HFFc6 (cell line): ENCODE measurements around the gene FAM20C. TPM values are rescaled to one million over a fixed set of nuclear protein-coding genes. Genes with fewer than 3 reads are reported as not detected.

Source experiments
- DNase-seq: peaks from one replicate; pipeline ENCODE4 v3.0.0-alpha.2; 2018
- H3K27ac Mint-ChIP-seq: 2 replicates; pipeline ENCODE4 v1.8.0; 2020; ENCODE audit warnings: mild to moderate bottlenecking, mixed read lengths
- H3K27me3 Mint-ChIP-seq: 2 replicates; pipeline ENCODE4 v1.8.0; 2021; ENCODE audit warnings: mild to moderate bottlenecking, moderate library complexity, mixed read lengths; ENCODE audit not compliant: insufficient read depth
- H3K36me3 Mint-ChIP-seq: 2 replicates; pipeline ENCODE4 v1.8.0; 2021; ENCODE audit warnings: low read depth, mixed read lengths
- H3K4me1 Mint-ChIP-seq: 2 replicates; pipeline ENCODE4 v1.8.0; 2020; ENCODE audit warnings: low read depth, mixed read lengths
- H3K4me3 Mint-ChIP-seq: 2 replicates; pipeline ENCODE4 v1.8.0; 2020; ENCODE audit warnings: mild to moderate bottlenecking, moderate library complexity, mixed read lengths
- H3K9me3 Mint-ChIP-seq: 2 replicates; pipeline ENCODE4 v1.8.0; 2020; ENCODE audit warnings: mild to moderate bottlenecking, mixed read lengths
- total RNA-seq, 6 experiments: library from RNA; stranded (reverse); fragmentation: NEBNext Ultra II Directional; extraction: Animal tissue kit (Norgen Biotek cat#: 25700); gene quantifications; 2 replicates in 1 of 6; 3 replicates in 5 of 6; pipeline ENCODE4 v1.2.3, GENCODE V29; 2021
- TF ChIP-seq, protein P1 (sequence below): fragments of 200-600 bp; sonication (generic); IDR thresholded peaks from 2 replicates; pipeline ENCODE4 v1.5.0; 2021; ENCODE audit warnings: antibody characterized with exemption, mild to moderate bottlenecking

FAM20C gene
- total RNA-seq, 6 experiments from 2014 or later = 22.2 to 31.1 (median 23.2) TPM

- Mint-ChIP-seq H3K27ac (no peak overlapping the region), H3K4me3 (no peak overlapping the region), H3K27me3 (peaks cover 14% of the 10 kb centered on the region), H3K36me3 (peaks cover 10% of the 10 kb centered on the region), H3K4me1 (no peaks in the 10 kb centered on the region), H3K9me3 (peaks cover 21% of the 10 kb centered on the region)
- DNase-seq = no peak
- TF ChIP-seq, protein P1, sequence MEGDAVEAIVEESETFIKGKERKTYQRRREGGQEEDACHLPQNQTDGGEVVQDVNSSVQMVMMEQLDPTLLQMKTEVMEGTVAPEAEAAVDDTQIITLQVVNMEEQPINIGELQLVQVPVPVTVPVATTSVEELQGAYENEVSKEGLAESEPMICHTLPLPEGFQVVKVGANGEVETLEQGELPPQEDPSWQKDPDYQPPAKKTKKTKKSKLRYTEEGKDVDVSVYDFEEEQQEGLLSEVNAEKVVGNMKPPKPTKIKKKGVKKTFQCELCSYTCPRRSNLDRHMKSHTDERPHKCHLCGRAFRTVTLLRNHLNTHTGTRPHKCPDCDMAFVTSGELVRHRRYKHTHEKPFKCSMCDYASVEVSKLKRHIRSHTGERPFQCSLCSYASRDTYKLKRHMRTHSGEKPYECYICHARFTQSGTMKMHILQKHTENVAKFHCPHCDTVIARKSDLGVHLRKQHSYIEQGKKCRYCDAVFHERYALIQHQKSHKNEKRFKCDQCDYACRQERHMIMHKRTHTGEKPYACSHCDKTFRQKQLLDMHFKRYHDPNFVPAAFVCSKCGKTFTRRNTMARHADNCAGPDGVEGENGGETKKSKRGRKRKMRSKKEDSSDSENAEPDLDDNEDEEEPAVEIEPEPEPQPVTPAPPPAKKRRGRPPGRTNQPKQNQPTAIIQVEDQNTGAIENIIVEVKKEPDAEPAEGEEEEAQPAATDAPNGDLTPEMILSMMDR = no peak
Observed at GRCh38 chr7:265192-265997, 73.0 kb downstream of the FAM20C start.

GRCh38 chr7:265998-266850 lies 73.9 kb downstream of the FAM20C start:
- TF ChIP-seq, protein P1 = no peak
- Mint-ChIP-seq H3K4me1 (no peaks in the 10 kb centered on the region), H3K9me3 (peaks cover 21% of the 10 kb centered on the region), H3K4me3 (no peak overlapping the region), H3K36me3 (peaks cover 10% of the 10 kb centered on the region), H3K27me3 (peaks cover 14% of the 10 kb centered on the region), H3K27ac (no peak overlapping the region)
- DNase-seq = no peak

- TF ChIP-seq, protein P1 = peak; percentile 65
- Mint-ChIP-seq H3K27ac (no peak overlapping the region), H3K27me3 (peaks cover 14% of the 10 kb centered on the region), H3K4me1 (no peaks in the 10 kb centered on the region), H3K4me3 (no peak overlapping the region), H3K9me3 (peaks cover 12% of the 10 kb centered on the region), H3K36me3 (peaks cover 6% of the 10 kb centered on the region)
- no peak for DNase-seq
Observed at GRCh38 chr7:266851-267840, 74.8 kb downstream of the FAM20C start.

DNA sequence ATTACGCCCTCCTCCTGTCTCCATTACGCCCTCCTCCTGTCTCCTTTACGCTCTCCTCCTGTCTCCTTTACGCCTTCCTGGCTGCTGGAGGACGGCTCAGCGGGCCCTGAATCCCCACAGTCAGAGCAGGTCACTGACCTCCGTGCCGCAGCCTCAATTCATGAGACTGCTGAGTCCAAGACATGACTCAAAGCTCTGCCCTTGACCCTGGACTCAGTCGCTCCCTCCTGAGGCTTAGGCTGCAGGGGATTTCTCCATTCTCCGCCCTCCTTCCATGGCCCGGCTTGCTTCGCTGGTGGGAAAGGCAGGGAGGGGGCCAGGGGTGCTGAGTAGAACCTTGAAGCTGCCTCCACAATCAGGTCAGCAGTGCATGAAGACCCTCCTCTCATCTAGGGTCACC lies 76.6 kb downstream of the FAM20C start:
- Mint-ChIP-seq H3K27me3 (peaks cover 12% of the 10 kb centered on the region), H3K4me3 (no peak overlapping the region), H3K27ac (no peak overlapping the region), H3K4me1 (no peaks in the 10 kb centered on the region), H3K9me3 (peaks cover 10% of the 10 kb centered on the region), H3K36me3 (peaks cover 5% of the 10 kb centered on the region; the same call in 1 of the 2 replicates)
- TF ChIP-seq, protein P1 = no peak
- DNase-seq = no peak

GRCh38 chr7:269721-270120 lies 77.3 kb downstream of the FAM20C start:
- H3K9me3 Mint-ChIP-seq = peaks cover 10% of the 10 kb centered on the region
- H3K36me3 Mint-ChIP-seq = peaks cover 5% of the 10 kb centered on the region; the same call in 1 of the 2 replicates
- H3K27ac Mint-ChIP-seq = no peak overlapping the region
- no peak for DNase-seq
- H3K4me3 Mint-ChIP-seq = no peak overlapping the region
- peaks cover 1% of the 10 kb centered on the region; the same call in 1 of the 2 replicates for H3K4me1 Mint-ChIP-seq
- H3K27me3 Mint-ChIP-seq = peaks cover 18% of the 10 kb centered on the region
- TF ChIP-seq, protein P1 = no peak
